Measurements from ENCODE around the gene DNASE1L3. TPM values are rescaled to one million over a fixed set of nuclear protein-coding genes. Genes with fewer than 3 reads are reported as not detected.

The DNASE1L3 gene
- total and polyA plus RNA-seq, 2 of the 13 experiments (the other 11 are each of a cell fraction or from before 2014, with no cell fraction given), result 0.86 to 1.7 TPM

DNA sequence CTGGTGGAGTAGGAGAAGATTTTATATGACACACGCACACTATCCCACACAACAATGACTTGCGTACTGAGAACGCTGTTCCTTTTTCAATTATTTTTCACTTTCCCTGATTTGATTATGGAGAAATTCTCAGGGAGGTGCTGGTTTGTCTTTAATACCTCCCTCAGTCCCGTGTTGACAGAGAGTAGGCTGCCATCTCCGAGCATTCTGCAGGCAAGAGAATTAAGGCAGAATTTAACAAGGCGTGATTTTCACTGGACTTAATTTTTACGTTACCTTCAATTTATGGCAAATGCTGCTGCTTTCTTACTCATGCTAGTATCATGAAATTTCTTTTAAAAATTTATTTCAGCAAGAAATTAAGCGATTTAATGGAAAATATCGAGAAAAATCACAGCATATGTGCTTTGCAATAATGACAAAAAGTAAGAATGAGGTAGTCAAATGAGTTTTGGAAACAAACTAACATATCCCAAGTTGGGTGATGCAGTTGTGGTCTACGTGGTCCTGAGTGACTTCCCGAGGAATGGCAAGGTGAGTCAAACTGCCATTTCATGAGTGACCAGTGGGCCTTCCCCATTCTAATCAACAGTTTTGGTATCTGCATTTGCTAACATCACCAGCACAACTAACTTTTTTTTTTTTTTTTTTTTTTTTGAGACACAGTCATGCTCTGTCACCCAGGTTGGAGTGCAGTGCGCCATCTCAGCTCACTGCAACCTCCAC is 16.9 kb downstream of the DNASE1L3 start (continued):
- TF ChIP-seq GMEB1 (CRISPR knock-in tag; IDR thresholded peaks at IDR 0.05; ENCODE audit: borderline replicate concordance) (no peak), CBFB (CRISPR knock-in tag; IDR thresholded peaks at IDR 0.05) (no peak), CBX2 (IDR thresholded peaks at IDR 0.05; ENCODE audit: low read depth, low read length) (no peak), CBX2 (CRISPR knock-in tag; IDR thresholded peaks at IDR 0.05; ENCODE audit: low read depth) (no peak), NONO (IDR thresholded peaks at IDR 0.05) (no peak), NONO (CRISPR knock-in tag; conservative IDR thresholded peaks at IDR 0.05) (no peak; the same call in 1 of the 2 replicates), ZNF737 (CRISPR knock-in tag; IDR thresholded peaks at IDR 0.05; ENCODE audit: borderline replicate concordance) (no peak), MXI1 (IDR thresholded peaks at IDR 0.05; ENCODE audit: borderline replicate concordance, low read depth, low read length) (no peak), ZNF430 (CRISPR knock-in tag; IDR thresholded peaks at IDR 0.05) (peak; percentile 70; the same call in 1 of the 2 replicates), ZFP1 (CRISPR knock-in tag; IDR thresholded peaks at IDR 0.05) (no peak), RORA (CRISPR knock-in tag; IDR thresholded peaks at IDR 0.05) (no peak), JUND (CRISPR knock-in tag; IDR thresholded peaks at IDR 0.05) (0 out of 2 replicates have a peak, but pooled peaks have one; percentile 1)
- TF ChIP-seq, protein P1, sequence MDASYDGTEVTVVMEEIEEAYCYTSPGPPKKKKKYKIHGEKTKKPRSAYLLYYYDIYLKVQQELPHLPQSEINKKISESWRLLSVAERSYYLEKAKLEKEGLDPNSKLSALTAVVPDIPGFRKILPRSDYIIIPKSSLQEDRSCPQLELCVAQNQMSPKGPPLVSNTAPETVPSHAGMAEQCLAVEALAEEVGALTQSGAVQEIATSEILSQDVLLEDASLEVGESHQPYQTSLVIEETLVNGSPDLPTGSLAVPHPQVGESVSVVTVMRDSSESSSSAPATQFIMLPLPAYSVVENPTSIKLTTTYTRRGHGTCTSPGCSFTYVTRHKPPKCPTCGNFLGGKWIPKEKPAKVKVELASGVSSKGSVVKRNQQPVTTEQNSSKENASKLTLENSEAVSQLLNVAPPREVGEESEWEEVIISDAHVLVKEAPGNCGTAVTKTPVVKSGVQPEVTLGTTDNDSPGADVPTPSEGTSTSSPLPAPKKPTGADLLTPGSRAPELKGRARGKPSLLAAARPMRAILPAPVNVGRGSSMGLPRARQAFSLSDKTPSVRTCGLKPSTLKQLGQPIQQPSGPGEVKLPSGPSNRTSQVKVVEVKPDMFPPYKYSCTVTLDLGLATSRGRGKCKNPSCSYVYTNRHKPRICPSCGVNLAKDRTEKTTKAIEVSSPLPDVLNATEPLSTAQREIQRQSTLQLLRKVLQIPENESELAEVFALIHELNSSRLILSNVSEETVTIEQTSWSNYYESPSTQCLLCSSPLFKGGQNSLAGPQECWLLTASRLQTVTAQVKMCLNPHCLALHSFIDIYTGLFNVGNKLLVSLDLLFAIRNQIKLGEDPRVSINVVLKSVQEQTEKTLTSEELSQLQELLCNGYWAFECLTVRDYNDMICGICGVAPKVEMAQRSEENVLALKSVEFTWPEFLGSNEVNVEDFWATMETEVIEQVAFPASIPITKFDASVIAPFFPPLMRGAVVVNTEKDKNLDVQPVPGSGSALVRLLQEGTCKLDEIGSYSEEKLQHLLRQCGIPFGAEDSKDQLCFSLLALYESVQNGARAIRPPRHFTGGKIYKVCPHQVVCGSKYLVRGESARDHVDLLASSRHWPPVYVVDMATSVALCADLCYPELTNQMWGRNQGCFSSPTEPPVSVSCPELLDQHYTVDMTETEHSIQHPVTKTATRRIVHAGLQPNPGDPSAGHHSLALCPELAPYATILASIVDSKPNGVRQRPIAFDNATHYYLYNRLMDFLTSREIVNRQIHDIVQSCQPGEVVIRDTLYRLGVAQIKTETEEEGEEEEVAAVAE (CRISPR knock-in tag; IDR thresholded peaks at IDR 0.05; ENCODE audit: borderline replicate concordance), result no peak
- TF ChIP-seq, protein P2, sequence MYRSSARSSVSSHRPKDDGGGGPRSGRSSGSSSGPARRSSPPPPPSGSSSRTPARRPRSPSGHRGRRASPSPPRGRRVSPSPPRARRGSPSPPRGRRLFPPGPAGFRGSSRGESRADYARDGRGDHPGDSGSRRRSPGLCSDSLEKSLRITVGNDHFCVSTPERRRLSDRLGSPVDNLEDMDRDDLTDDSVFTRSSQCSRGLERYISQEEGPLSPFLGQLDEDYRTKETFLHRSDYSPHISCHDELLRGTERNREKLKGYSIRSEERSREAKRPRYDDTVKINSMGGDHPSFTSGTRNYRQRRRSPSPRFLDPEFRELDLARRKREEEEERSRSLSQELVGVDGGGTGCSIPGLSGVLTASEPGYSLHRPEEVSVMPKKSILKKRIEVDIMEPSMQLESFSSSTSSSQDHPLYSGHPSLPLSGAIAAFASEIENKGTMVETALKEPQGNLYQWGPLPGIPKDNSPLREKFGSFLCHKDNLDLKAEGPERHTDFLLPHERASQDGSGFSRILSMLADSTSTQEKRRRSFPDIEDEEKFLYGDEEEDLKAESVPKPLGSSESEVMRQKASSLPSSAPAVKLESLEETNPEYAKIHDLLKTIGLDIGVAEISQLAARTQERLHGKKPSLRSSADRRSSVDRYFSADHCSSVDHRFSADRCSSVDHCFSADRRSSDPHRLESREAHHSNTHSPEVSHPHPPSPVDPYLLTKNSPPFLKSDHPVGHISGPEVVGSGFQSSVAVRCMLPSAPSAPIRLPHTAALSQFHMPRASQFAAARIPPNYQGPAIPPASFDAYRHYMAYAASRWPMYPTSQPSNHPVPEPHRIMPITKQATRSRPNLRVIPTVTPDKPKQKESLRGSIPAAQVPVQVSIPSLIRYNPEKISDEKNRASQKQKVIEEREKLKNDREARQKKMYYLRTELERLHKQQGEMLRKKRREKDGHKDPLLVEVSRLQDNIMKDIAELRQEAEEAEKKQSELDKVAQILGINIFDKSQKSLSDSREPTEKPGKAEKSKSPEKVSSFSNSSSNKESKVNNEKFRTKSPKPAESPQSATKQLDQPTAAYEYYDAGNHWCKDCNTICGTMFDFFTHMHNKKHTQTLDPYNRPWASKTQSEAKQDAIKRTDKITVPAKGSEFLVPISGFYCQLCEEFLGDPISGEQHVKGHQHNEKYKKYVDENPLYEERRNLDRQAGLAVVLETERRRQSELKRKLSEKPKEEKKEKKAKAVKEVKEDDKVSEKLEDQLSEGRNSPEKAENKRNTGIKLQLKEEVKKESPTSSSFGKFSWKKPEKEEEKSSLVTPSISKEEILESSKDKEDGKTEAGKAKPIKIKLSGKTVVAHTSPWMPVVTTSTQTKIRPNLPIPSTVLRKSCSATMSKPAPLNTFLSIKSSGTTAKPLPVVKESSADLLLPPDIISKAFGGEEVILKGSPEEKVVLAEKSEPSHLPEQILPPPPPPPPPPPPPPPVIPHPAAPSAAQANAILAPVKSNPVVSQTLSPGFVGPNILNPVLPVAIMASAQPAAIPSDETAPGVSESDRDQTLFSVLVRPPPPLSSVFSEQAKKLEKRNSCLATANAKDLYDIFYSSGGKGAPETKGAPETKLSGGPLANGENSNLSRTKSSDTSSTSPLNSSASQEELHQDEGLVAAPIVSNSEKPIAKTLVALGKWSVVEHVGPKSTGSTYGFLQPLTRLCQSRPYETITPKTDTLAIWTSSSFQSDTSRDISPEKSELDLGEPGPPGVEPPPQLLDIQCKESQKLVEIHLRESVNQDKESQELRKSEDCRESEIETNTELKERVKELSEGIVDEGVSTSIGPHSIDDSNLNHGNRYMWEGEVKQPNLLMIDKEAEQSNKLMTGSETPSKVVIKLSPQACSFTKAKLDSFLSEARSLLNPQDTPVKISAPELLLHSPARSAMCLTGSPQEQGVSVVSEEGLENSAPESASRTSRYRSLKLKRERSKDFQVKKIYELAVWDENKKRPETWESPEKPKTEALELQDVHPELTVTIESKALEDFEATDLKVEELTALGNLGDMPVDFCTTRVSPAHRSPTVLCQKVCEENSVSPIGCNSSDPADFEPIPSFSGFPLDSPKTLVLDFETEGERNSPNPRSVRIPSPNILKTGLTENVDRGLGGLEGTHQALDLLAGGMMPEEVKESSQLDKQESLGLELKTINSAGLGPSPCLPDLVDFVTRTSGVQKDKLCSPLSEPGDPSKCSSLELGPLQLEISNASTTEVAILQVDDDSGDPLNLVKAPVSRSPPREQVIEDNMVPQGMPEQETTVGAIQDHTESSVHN (CRISPR knock-in tag; IDR thresholded peaks at IDR 0.05), result no peak
